Measurements from ENCODE around the gene ACACA.
"Not testable (repeated sequence)": the region's sequence is repeated elsewhere in the genome, so short reads cannot be mapped to it uniquely, and the experiment has no call there.

Gene ACACA

DNA sequence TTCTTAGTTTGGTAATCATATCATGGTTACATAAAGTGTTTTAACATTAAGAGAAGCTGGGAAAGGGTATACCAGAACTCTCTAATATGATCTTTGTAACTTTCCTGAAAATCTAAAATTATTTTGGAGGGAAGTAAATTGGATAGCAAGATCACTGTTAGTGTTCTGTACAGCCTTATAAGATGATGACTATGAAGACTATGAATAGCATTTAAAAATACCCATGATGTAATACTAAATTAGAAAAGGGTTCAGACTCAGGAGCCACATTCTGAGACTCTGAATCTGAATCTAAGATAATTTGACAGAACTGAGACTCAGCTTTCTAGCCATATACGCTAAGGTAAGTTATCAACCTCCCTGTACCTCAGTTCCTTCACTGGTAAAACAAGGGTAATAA is 238.9 kb downstream of the ACACA start:
- no peak for DNase-seq

DNA sequence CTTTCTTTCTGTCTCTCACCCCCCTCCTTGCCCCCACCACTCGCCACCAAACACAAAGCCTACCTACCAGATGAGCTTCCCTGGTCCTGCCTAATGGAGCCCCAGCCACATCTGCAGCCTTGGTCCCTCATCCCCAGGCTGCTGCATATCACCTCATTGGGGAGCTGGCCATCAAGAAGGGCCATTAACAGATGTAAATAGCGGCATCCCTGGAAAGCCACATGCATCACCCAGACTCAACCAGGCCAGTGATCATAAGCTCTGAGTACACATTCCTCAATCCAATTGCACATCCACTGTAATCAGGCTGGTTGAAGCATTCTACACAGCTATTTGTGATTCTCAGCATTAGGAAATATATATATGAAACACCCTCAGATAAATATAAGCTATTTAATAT is 242.6 kb downstream of the ACACA start:
- DNase-seq: no peak

DNA sequence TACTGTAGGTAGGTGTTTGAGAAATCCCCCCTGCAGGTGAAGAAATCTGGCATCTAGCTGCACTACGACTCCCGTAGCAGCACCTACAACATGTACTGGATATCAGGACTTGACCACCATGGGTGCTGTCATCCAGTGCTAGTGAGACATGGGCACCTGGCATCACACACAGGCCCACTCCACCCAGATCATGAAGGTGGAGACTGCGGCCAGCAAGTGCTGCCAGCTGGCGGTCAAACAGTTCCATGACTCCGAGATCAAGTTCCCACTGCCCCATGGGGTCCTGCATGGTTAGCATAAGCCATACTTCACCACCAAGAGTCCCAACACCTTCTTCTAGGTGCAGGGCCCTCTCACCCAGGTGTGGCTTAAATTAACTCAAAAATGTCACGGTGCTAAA is 243.8 kb downstream of the ACACA start:
- DNase-seq: no peak

DNA sequence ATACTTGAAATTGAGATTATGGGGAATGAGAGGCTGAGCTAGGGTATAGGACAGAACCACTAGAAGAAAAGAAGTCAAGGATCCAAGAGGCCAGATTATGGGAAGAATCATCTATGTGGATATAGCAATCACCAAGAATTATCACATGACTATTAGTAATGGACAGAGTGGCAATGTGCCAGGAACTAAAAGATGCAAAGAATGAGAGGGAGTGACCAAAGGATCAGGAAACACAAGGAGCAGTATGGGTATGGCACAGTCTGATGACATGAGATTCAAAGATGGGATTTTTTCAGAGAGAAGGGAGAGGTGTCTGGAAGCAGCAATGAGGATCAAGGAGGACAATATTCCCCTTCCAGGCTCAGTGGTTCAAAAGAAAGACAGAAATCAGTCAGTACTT is 245.7 kb downstream of the ACACA start:
- no peak for DNase-seq

DNA sequence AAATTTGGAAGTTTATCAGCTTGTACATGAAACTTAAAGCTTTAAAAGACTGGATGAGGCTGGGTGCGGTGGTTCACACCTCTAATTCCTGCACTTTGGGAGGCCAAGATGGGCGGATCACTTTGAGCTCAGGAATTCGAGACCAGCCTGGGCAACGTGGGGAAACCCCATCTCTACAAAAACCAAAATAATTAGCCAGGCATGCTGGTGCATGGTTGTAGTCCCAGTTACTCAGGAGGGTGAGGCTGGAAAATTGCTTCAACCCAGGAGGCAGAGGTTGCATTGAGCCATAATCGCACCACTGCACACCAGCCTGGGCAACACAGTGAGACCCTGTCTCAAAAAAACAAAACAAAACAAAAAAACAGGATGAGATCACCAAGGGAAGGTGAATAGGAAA is 248.3 kb downstream of the ACACA start:
- DNase-seq: no peak

DNA sequence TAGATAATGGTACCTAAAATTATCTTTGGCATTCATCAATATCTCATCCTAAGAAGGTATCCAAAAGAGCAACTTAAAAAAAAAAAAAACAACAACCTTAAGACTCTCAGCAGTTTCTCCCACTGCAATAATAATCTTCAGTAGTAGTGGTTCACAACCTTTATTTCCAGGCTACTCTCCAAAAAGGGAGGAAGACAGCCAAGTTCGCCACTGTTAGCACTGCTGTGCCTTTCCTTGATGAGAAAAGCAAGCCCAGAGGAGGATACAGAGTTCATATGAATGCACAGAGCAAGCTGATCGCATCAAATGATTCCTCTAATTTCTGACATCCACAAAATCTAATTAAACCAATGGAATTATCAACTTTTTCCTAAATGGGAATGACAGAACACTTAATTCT is 258.5 kb downstream of the ACACA start:
- no peak for DNase-seq

DNA sequence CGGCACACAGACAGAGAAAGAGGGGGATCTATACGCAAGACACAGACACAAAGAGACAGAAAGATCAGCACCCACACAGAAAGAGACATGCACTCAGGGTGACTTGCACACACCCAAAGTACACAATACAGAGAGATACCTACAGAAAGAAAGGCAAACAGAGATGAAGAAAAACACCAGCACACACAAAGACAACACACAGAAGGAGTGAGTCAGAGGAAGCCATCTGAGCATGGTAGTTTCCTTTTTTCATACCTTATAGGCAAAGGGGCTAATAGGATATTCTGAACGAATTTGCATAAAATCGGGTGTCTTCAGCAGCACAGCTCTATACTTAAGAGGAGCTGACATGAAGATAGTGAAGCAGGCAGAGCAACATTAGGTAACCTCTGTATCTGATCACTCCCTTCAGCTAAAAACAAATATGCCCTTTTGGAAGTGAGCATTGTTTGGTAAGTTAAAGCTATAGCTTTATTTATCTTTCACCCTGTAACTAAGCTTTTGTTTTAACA is 259.3 kb downstream of the ACACA start:
- peak in 2 of 6 experiments; percentile 8 to 12 for DNase-seq

DNA sequence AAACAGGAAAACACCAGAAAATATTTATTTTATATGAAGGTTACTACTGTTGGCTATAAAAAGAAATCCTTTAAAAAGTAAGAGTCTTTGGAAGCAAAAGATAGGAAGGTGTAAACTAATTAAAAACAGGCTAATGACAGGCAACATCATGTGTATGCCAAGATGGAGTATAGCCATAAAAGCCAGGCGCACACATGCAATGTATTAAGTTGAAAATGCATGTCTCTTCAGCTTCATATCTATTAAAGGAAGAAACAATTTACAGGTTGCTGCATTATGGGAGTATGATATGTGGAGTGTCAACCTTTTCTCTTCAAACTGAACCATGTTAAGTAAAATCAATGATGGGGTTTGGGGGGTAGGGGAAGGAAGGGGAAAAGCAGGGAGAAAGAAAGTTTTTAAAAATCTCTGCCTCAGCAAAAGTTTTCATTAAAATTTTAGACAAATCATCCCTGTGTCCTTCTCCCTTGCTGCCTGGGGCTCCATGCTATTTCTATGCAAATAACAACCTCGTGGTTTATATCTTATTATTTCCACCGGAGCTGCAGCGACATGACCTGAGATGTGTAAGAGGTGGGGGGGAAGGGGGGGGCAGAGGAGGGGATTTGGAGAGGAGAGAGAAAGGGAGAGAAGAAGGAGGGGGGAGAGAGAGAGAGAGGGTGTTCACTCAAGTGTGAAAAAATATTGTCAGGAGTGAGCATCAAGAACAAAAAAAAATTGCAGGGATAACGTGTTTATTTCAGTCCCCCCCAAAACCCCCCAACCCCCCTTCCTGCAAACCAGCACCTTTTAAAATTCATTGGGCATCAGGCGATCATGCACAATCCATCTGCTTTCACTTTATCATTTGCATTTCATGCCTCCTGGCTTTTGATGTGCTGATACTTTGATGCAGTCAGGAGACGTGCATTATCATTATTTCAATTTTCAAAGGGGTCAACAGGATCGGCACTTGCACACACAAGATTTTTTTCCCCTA is 260.3 kb downstream of the ACACA start:
- DNase-seq: no peak

DNA sequence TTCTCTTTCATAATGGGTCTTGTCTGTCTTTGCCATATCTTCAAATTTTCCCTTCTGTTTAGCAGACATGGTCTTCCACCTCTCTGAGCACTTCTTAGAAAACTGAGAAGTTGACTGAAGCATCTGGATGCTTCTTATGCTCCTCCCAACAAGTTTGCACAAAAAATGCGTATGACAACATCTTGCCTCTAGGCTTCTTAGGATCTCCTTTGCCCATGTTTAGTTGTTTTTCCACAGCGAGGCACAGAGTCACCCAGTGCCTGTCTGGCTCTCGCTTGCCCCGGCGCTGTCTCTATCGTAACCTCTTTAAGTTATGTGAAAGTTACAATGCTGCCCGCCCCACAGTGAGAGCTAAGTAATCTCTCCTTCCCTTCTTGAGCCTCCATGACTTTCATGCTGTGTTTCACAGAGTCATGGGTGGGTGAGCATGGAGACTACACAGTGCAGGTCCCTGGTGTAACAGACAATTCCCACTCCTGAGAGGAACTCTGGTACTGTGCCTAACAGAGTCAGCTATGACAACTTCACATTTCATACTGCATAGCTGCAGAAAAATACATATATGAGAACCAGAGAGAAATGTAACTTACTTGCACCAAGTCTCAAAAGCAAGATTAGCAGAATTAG is 262.4 kb downstream of the ACACA start:
- no peak for DNase-seq

DNA sequence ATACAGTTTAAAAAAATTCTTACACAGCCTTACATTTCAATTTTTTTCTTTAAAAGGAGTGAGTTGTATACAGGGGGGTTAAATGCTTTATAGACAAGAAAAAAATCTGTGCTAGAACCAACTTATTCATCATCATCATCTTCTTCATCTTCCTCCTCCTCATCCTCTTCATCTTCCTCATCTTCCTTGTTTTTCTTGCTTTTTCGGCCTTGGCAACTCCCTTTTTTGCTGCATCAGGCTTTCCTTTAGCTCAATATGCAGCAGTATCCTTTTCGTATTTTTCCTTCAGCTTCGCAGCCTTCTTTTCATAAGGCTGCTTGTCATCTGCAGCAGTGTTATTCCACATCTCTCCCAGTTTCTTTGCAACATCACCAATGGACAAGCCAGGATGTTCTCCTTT is 263.1 kb downstream of the ACACA start:
- not testable (repeated sequence) for DNase-seq

DNA sequence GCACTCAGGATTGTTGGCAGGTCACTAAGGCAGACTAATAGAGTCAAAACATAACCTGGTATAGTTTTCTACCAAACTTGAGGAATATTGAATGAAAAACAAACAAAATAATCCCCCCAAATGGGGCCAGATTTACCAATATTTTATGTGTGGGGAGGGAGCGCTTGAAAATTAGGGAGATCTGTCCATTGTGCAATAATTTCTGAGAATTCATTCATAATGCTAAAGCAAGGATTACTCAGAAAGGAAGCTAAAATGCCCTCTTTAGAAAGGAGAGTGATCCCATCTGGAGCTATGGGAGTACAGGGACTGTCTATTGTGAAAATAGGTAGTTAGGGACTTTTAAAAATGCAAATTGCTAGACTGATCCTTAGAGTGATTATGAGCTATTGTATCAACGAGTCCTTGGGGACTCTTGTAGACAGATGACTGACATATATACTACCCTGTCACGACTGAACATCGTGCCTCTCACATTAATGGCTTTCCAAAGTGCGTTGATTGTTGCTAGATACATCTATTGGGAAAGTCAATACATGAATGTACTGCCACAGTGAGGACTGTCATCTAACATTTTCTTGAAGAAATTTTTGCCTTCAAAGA is 264.2 kb downstream of the ACACA start:
- no peak for DNase-seq

DNA sequence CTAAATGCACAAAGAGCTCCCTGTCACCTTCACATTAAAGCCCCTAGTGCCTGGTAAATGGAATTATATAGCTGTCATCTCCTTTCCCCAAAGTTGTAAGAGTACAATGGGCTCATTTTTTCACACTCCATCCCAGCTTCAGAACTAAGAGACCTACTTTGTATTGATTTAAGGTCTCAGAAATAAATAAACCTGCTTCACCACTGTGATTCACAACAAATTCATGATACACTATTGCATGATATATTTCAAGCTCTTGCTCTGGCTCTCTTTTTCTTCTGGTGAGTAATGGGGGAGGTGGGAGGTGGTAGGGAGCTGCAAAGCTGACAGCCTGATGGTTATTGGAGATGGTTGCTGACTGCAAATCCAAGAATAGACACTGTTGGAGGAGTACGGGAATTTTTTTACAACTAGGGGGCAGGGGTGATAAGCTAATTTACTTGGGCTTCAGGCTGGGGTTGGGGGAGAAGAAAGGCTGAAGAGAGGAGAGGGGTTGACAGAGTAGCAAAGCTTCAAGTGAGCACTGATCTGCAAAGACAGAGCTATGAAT is 268.0 kb downstream of the ACACA start:
- DNase-seq: no peak

DNA sequence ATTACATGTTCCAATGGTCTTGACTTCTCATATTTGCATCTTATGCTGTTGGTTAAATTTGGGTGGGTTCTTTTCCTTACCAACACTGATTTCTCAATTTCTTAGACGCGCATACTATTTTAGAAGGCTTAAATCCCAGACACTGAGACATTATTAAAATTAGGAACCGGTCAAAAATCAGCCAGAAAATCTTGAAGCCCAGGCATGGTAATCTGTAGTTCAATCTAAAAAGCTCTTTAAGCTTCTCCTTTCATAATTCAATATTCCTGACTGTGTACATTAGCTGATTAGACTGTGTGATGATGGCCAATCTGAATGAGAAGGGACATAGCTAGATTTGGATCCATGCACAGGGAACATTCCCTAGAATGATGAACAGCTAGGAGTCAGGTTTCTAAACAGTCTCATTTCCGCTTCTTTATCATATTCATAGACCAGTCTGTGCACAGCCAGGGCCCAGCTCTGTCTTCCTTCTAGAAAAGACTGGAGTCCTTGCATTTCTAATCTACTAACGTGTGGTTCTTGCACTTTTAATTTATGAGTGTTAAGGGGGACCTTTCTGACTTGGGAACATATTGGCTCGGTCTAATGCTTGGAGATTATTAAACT is 268.6 kb downstream of the ACACA start:
- no peak for DNase-seq

DNA sequence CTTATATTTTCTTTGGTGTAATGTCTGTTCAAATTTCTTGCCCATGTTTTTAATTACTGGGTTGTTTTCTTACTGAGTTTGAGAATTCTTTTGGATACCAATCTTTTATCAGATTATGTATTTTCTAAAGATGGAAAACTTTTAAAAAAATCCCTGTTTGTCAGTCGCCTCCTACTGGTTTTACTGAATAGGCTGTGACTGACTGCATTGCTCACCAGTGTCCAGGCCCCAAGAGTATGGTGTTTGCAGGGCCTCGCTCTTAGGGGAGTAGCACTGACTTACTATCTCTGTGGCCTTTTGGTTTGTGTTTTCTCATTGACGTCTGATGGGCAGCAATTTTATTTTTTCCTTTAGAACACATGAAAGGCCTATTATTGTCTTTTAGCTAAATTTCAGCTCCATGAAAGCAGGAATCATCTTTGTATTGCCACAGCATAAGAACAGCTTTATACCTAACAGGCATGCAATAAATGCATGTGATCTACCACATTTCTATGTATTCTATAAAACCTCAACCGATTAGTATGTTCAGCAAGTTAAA is 269.5 kb downstream of the ACACA start:
- DNase-seq: no peak

DNA sequence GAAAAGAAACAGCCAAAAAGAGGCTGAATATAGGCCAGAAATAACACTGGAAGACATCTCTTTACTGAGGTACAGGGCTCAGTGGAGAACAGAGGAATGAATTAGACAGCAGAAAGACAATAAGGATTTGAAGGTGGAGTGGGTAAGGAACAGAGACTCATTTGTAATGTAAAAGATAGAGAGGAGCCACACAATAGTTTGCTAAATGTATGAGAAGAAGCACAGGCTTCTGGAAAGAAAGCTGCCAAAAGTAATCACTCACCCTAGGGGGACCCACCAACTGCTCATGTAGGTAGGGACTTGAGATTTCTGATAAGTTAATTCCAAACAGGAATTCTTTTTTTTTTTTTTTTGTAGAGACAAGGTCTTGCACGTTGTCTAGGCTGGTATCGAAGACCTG is 271.1 kb downstream of the ACACA start:
- DNase-seq: no peak

DNA sequence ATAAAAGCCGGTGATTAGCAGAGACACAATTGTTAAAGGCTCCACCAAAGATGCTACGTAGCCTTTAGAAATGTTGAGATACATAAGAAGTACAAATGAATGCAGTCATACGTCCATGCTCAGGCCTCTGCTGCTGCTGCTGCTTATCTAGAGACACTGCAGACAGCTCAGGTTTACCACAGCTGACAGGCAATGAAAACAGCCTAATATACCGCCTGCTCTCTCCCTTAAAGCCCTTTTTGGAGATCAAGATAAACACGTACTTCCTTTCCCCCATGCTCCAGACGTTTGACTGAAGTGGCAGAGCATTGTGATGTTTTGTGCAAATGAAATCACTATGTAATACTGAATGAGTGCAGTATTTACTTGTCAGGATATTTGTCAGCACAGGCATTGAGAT is 272.6 kb downstream of the ACACA start:
- DNase-seq: peak in 2 of 6 experiments; percentile 9 to 18

DNA sequence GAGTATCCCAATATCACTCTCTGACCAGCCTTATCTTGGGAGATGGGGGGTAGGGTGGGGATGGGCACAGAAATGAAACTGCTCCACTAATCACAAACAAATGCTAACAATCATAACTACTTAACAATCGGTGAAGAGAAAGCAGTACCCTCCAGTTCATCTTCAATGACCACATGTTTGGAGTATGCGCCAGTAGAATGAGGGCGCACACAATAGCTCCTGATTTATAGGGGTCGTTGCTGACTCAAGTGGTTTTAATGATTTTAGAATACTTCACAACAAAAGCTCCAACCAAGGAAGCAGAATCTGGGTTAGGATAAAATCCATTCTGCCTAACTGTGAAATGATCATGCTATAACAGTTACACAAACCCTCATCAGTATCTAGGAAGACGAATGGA is 273.5 kb downstream of the ACACA start:
- no peak for DNase-seq

DNA sequence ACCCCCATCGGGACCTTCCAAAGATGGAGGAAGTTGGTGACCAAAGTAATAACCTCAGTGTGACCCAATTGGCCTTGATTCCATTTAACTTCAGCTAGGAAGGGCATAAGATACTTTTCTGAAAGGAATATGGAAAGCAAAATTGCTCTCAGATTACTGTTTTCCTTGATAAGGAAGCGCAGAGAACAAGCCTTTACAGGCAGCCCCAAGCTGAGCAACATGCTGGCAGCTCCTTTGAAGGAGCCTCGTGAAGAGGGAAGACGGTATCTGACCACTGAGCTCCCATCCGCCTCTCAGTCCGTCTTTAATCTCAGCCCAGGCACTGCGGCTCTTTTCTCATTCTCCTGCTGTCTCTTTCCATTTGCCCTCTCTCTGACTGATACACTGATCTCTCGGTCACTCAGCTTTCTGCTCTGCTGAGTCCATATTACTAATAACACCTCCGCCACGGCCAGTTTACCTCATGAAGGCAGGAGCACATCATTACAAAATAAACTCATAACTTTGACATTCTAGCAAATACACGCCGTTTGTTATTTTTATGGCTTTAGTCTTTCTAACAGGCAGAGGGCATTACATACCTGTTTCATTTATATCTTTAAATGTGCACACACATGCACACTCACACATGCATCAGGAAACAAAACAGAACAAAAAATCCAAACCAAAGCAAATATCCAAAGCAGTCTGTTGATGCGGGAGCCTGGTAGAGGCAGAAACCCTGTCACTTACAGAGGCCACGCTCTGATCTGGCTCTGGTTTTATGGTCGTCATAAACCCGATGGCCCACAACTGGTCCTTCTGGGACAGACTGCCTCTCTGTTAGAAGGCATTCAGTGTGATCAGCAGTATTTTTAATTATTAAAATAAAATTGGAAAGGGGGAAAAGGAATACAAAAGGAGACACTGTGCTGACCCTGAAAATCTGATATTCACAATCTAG is 274.7 kb downstream of the ACACA start:
- DNase-seq: no peak

DNA sequence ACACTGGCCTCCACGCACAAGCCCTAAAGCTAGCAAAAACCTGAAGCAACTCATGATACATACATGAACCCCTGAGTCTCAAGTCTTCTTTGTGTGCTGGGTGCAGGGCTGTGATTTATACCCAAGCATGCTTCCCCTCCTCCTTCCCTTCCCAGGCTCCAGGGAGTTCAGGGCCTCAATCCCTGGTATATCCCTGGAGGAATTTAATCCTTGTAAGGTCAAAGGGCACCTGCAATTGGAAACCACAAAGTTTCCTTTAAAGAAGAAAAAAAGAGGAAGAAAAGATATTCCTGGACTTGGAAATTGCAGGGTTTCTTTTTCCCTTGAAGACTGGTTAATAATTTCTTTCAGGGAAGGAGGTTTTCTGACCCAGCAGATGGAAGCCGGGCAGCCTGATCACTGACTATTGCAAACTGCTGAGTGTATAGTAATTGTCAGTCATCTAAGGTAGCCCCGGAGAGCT is 275.6 kb downstream of the ACACA start:
- DNase-seq: no peak

DNA sequence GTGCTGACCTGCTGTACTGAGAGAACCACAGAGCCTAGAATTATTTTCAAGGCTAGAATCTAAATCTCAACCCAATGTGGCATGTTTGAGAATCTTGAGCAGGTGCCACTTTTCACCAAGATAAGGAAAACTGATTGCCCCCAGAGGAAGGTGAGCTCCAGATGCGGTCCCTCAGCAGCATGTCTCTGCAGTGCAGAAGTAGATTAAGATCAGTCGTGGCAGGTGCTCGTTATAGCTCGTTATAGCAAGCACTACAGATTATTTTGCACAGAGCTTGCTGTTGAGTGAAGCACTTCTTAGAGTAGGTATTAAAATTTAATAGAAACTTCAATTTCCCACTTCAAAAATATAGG is 281.8 kb downstream of the ACACA start:
- no peak for DNase-seq

Measured in stimulated activated naive CD4-positive, alpha-beta T cell (primary cell).